ENCODE measurements around the gene SRRM3. TPM values are rescaled to one million over a fixed set of nuclear protein-coding genes. Genes with fewer than 3 reads are reported as not detected.

The SRRM3 gene
- total RNA-seq, 4 donors from 2014 or later: 1.6 to 4.1 (median 2.8) TPM

DNA sequence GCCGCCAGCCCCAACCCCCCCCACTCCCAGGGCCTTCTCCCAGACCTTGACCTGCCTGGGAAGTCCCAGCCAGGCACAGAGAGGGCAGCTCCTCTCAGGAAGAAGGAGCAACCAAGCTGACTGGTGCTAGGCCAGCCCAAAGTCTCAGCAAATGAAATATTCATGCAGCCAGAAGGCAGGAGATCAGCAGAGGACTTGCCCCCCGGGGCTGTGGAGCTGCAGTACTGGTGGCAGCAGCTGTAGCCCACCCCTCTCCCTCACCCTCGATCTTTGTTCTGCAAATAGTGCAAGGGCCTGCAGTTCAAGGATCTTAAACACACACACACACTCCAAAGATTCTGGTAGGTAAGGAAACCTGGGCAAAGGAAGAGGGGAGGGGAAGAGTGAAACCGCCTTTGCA, 3.5 kb upstream of the SRRM3 start:
- TF ChIP-seq POLR2A (IDR thresholded peaks at IDR 0.05): no peak
- Histone ChIP-seq H3K9me3 (no peaks in the 10 kb centered on the region), H3K36me3 (no peaks in the 10 kb centered on the region), H3K4me3 (no peak overlapping the region), H3K4me1 (peaks cover 0 to 11% (median 0%) of the 10 kb centered on the region in 3 donors), H3K27ac (no peak overlapping the region), H3K27me3 (peaks cover 88% of the 10 kb centered on the region)
- no CpG with 5 or more reads among the region's 4 CpGs for WGBS, 2 donors (ENCODE audit: low coverage in 1 of 2)
- ATAC-seq: no peak

DNA sequence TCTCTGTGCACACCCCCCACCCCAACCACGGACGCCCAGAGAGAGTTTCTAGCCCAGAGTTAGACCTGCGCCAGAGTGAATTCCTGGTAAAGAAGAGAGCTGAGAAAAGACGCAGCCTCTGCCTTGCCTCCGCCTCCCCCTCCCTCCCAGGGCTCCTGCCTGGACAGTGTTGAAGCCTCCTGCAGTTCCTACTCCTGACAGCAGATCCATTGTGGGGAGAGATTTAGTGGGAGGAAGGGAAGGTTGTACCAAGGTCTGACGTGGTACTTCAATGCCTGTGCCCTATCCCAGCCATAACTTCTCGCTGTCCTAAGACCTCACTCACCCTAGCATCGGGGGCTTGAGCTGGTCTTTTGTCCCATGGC, 952 bp downstream of the SRRM3 start:
- no peak for ATAC-seq
- Histone ChIP-seq H3K4me1 (peaks cover 0 to 11% (median 0%) of the 10 kb centered on the region in 3 donors), H3K27me3 (peaks cover 81% of the 10 kb centered on the region), H3K9me3 (no peaks in the 10 kb centered on the region), H3K27ac (no peak overlapping the region), H3K4me3 (no peak overlapping the region), H3K36me3 (no peaks in the 10 kb centered on the region)
- TF ChIP-seq, protein P1, sequence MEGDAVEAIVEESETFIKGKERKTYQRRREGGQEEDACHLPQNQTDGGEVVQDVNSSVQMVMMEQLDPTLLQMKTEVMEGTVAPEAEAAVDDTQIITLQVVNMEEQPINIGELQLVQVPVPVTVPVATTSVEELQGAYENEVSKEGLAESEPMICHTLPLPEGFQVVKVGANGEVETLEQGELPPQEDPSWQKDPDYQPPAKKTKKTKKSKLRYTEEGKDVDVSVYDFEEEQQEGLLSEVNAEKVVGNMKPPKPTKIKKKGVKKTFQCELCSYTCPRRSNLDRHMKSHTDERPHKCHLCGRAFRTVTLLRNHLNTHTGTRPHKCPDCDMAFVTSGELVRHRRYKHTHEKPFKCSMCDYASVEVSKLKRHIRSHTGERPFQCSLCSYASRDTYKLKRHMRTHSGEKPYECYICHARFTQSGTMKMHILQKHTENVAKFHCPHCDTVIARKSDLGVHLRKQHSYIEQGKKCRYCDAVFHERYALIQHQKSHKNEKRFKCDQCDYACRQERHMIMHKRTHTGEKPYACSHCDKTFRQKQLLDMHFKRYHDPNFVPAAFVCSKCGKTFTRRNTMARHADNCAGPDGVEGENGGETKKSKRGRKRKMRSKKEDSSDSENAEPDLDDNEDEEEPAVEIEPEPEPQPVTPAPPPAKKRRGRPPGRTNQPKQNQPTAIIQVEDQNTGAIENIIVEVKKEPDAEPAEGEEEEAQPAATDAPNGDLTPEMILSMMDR (IDR thresholded peaks at IDR 0.05): no peak
- no peak for TF ChIP-seq POLR2AphosphoS5 (IDR thresholded peaks at IDR 0.05)
- TF ChIP-seq POLR2A (IDR thresholded peaks at IDR 0.05): no peak
- no peak for TF ChIP-seq EP300 (IDR thresholded peaks at IDR 0.05)
- WGBS, 2 donors (ENCODE audit: low coverage in 1 of 2): 29 to 50% methylated on average over 2 of the region's 8 CpGs

DNA sequence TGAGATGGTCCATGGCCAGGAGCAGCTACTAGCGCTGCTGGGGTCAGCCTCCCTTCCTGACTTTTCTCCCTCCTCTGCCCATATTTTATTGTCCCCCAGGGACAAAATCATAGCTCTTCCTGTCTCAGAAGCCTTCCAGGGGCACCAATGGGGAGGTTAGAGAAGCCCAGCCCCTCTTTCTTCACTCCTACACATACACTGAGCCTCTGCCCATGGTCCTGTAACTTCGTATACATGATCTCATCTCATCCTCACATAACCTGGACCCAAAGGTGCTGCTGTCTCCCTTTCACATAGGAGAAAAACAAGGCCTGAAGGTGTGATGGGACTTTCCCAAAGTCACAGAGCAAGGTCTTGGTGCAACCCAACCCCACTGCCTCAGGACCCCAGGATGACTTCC, 2.5 kb downstream of the SRRM3 start:
- no peaks in the 10 kb centered on the region for H3K36me3 ChIP-seq
- H3K4me1 ChIP-seq: peaks cover 0 to 11% (median 0%) of the 10 kb centered on the region in 3 donors
- H3K27ac ChIP-seq: no peak overlapping the region
- ATAC-seq: no peak
- TF ChIP-seq, protein P1 (IDR thresholded peaks at IDR 0.05): no peak
- TF ChIP-seq POLR2A (IDR thresholded peaks at IDR 0.05) (no peak), POLR2AphosphoS5 (IDR thresholded peaks at IDR 0.05) (no peak), EP300 (IDR thresholded peaks at IDR 0.05) (no peak)
- H3K9me3 ChIP-seq: no peaks in the 10 kb centered on the region
- WGBS, 2 donors (ENCODE audit: low coverage in 1 of 2): 22 to 75% methylated on average over 1 of the region's 2 CpGs
- peaks cover 89% of the 10 kb centered on the region for H3K27me3 ChIP-seq
- H3K4me3 ChIP-seq: no peak overlapping the region

DNA sequence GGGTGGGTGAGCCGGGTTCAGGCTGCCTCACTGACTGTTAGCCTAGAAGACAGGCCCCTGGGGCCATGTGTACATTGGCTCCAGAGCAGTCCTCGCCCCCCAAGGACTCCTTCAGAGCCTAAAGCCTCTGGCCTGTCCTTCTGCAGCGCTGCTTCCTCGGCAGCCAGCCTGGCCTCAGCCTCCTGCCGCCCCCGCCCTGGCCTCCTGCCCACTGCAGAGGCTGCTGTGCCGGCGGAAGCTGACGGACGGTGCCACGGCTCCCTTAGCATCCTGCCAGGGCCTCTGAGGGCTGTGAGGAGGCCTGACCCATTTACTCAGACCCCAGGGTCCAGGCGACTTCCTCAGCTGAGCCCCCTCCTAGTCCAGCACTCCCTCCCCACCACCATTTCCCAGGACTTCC, 4.9 kb downstream of the SRRM3 start:
- H3K27ac ChIP-seq: no peak overlapping the region
- ATAC-seq: no peak
- no peak for TF ChIP-seq EP300 (IDR thresholded peaks at IDR 0.05)
- TF ChIP-seq POLR2AphosphoS5 (IDR thresholded peaks at IDR 0.05): no peak
- TF ChIP-seq, protein P1 (IDR thresholded peaks at IDR 0.05): no peak
- no peak for TF ChIP-seq POLR2A (IDR thresholded peaks at IDR 0.05)

DNA sequence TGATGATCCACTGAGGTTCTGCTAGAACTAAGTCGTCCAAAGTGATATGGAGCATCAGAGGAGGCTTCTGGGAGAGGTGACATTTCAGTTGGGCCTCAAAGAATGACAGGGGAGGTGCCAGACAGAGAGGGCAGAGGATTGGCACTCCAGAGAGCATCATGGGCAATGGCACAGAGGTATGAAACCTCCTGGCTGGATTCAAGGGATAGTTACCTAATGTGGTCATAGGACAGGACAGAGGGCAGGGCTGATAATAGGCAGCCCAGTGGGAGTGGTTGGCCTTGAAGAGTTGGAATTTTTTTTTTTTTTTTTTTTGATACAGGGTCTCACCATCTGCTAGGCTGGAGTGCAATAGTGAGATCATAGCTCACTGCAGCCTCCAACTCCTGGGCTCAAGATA, 7.6 kb downstream of the SRRM3 start:
- TF ChIP-seq EP300 (IDR thresholded peaks at IDR 0.05) (no peak), POLR2A (IDR thresholded peaks at IDR 0.05) (no peak), POLR2AphosphoS5 (IDR thresholded peaks at IDR 0.05) (no peak)
- TF ChIP-seq, protein P1 (IDR thresholded peaks at IDR 0.05): no peak
- Histone ChIP-seq H3K4me1 (no peaks in the 10 kb centered on the region), H3K9me3 (no peaks in the 10 kb centered on the region), H3K27me3 (peaks cover 78% of the 10 kb centered on the region), H3K4me3 (no peak overlapping the region), H3K27ac (no peak overlapping the region), H3K36me3 (no peaks in the 10 kb centered on the region)
- 33% methylated on average over 1 of the region's 1 CpG; no CpG with 5 or more reads in 1 of the 2 donors for WGBS, 2 donors (ENCODE audit: low coverage in 1 of 2)
- ATAC-seq: no peak

More for the DNA sequence above, 4.9 kb downstream of the SRRM3 start:
- H3K4me3 ChIP-seq: no peak overlapping the region
- 32% methylated on average over 7 of the region's 12 CpGs; no CpG with 5 or more reads in 1 of the 2 donors for WGBS, 2 donors (ENCODE audit: low coverage in 1 of 2)
- peaks cover 0 to 6% (median 0%) of the 10 kb centered on the region in 3 donors for H3K4me1 ChIP-seq
- H3K27me3 ChIP-seq: peaks cover 87% of the 10 kb centered on the region
- H3K36me3 ChIP-seq: no peaks in the 10 kb centered on the region
- no peaks in the 10 kb centered on the region for H3K9me3 ChIP-seq

All from gastroesophageal sphincter (tissue), 4 donors.